Measurements from ENCODE around the gene SPINK6. TPM values are rescaled to one million over a fixed set of nuclear protein-coding genes. Genes with fewer than 3 reads are reported as not detected.

SPINK6 gene
- total RNA-seq, 1 experiment from 2014 or later: not detected

GRCh38 chr5:148228392-148228984 lies 25.6 kb downstream of the SPINK6 start:
- ATAC-seq (no peak), DNase-seq (ENCODE audit: low read depth, low spot score) (no peak)
- H3K4me2 ChIP-seq (ENCODE audit: low read length): no peak overlapping the region
- H3K27ac ChIP-seq (ENCODE audit: low read depth, low read length): no peak overlapping the region
- RAD21 ChIA-PET (ENCODE audit: low non-redundant PET in 1 of 2, low total read pairs in 2 of 2, uncharacterized antibody in 2 of 2, unreplicated experiment in 2 of 2): no interaction called here
- H3K9me3 ChIP-seq (ENCODE audit: control insufficient read depth in 1 of 2, insufficient read depth in 1 of 2, low read depth in 1 of 2, low read length in 2 of 2): no peaks in the 10 kb centered on the region
- H3K9ac ChIP-seq (ENCODE audit: low read length): no peak overlapping the region
- no peaks in the 10 kb centered on the region for H3K79me2 ChIP-seq (ENCODE audit: insufficient read depth, low read length)
- no peaks in the 10 kb centered on the region for H3K9me2 ChIP-seq (ENCODE audit: insufficient read depth)
- no peak overlapping the region for H2AFZ ChIP-seq (ENCODE audit: low read depth, low read length, poor library complexity, severe bottlenecking)
- CTCF ChIA-PET: no interaction called here
- H3K4me1 ChIP-seq (ENCODE audit: control insufficient read depth in 1 of 2, insufficient read depth in 2 of 2, low read length in 2 of 2): no peaks in the 10 kb centered on the region
- intact Hi-C loops (cut with micrococcal nuclease): no loop called here
- no peak overlapping the region for H3K4me3 ChIP-seq (replicated peaks in 1 of 2; ENCODE audit: low read depth in 1 of 2, low read length in 2 of 2)
- no peaks in the 10 kb centered on the region for H4K20me1 ChIP-seq (ENCODE audit: insufficient read depth)
- BruUV-seq (replicated peaks): no TSS peak
- TF ChIP-seq MAX (IDR thresholded peaks at IDR 0.05): no peak
- H3K27me3 ChIP-seq (ENCODE audit: insufficient read depth, low read length): no peaks in the 10 kb centered on the region
- POLR2A ChIA-PET: no interaction called here
- H3K36me3 ChIP-seq (ENCODE audit: control insufficient read depth in 1 of 2, insufficient read depth in 2 of 2, low read length in 2 of 2): no peaks in the 10 kb centered on the region

- H3K36me3 ChIP-seq (ENCODE audit: control insufficient read depth in 1 of 2, insufficient read depth in 2 of 2, low read length in 2 of 2): no peaks in the 10 kb centered on the region
- H3K79me2 ChIP-seq (ENCODE audit: insufficient read depth, low read length): no peaks in the 10 kb centered on the region
- no peak overlapping the region for H3K27ac ChIP-seq (ENCODE audit: low read depth, low read length)
- intact Hi-C loops (cut with micrococcal nuclease): no loop called here
- BruUV-seq (replicated peaks): no TSS peak
- no peaks in the 10 kb centered on the region for H3K4me1 ChIP-seq (ENCODE audit: control insufficient read depth in 1 of 2, insufficient read depth in 2 of 2, low read length in 2 of 2)
- no peaks in the 10 kb centered on the region for H3K27me3 ChIP-seq (ENCODE audit: insufficient read depth, low read length)
- H3K9ac ChIP-seq (ENCODE audit: low read length): no peak overlapping the region
- POLR2A ChIA-PET: no interaction called here
- RAD21 ChIA-PET (ENCODE audit: low non-redundant PET in 1 of 2, low total read pairs in 2 of 2, uncharacterized antibody in 2 of 2, unreplicated experiment in 2 of 2): no interaction called here
- ATAC-seq (no peak), DNase-seq (ENCODE audit: low read depth, low spot score) (no peak)
- H3K9me2 ChIP-seq (ENCODE audit: insufficient read depth): no peaks in the 10 kb centered on the region
- no peak overlapping the region for H2AFZ ChIP-seq (ENCODE audit: low read depth, low read length, poor library complexity, severe bottlenecking)
- no peak overlapping the region for H3K4me2 ChIP-seq (ENCODE audit: low read length)
- no peaks in the 10 kb centered on the region for H4K20me1 ChIP-seq (ENCODE audit: insufficient read depth)
- H3K4me3 ChIP-seq (replicated peaks in 1 of 2; ENCODE audit: low read depth in 1 of 2, low read length in 2 of 2): no peak overlapping the region
- no peaks in the 10 kb centered on the region for H3K9me3 ChIP-seq (ENCODE audit: control insufficient read depth in 1 of 2, insufficient read depth in 1 of 2, low read depth in 1 of 2, low read length in 2 of 2)
- CTCF ChIA-PET: no interaction called here
- TF ChIP-seq CBX3 (IDR thresholded peaks at IDR 0.05; ENCODE audit: low read depth) (no peak), SIN3A (IDR thresholded peaks at IDR 0.05; ENCODE audit: low read depth) (no peak), TCF7L2 (IDR thresholded peaks at IDR 0.05; ENCODE audit: borderline replicate concordance, extremely low read depth, insufficient read depth, insufficient read length) (no peak), ZFX (IDR thresholded peaks at IDR 0.05) (no peak), MAX (IDR thresholded peaks at IDR 0.05) (no peak), POLR2A (IDR thresholded peaks at IDR 0.05; ENCODE audit: borderline replicate concordance, extremely low read depth, insufficient read depth, insufficient read length) (no peak), EZH2 (IDR thresholded peaks at IDR 0.05) (no peak), SP1 (IDR thresholded peaks at IDR 0.05; ENCODE audit: low read depth) (no peak), REST (IDR thresholded peaks at IDR 0.05; ENCODE audit: low read depth) (no peak), ELF1 (IDR thresholded peaks at IDR 0.05; ENCODE audit: borderline replicate concordance, low read depth) (no peak), ZNF274 (IDR thresholded peaks at IDR 0.05; ENCODE audit: low read depth, low read length) (no peak), YY1 (IDR thresholded peaks at IDR 0.05; ENCODE audit: extremely low read depth, insufficient replicate concordance, low read depth, low read length) (no peak), SRF (IDR thresholded peaks at IDR 0.05; ENCODE audit: low read depth) (no peak), EZH2phosphoT487 (IDR thresholded peaks at IDR 0.05; ENCODE audit: borderline replicate concordance) (no peak)
- TF ChIP-seq, protein P1, sequence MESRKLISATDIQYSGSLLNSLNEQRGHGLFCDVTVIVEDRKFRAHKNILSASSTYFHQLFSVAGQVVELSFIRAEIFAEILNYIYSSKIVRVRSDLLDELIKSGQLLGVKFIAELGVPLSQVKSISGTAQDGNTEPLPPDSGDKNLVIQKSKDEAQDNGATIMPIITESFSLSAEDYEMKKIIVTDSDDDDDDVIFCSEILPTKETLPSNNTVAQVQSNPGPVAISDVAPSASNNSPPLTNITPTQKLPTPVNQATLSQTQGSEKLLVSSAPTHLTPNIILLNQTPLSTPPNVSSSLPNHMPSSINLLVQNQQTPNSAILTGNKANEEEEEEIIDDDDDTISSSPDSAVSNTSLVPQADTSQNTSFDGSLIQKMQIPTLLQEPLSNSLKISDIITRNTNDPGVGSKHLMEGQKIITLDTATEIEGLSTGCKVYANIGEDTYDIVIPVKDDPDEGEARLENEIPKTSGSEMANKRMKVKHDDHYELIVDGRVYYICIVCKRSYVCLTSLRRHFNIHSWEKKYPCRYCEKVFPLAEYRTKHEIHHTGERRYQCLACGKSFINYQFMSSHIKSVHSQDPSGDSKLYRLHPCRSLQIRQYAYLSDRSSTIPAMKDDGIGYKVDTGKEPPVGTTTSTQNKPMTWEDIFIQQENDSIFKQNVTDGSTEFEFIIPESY (IDR thresholded peaks at IDR 0.05; ENCODE audit: extremely low read depth, insufficient replicate concordance, low read length): no peak
Observed at GRCh38 chr5:148229840-148230239, 27.0 kb downstream of the SPINK6 start.
